Left colon (tissue), 2 donors: Measurements from ENCODE around the gene CRABP2. TPM values are rescaled to one million over a fixed set of nuclear protein-coding genes. Genes with fewer than 3 reads are reported as not detected.
A peak's percentile ranks its signal among the peaks of the same experiment; 100 is the strongest.

Experiments
- ATAC-seq: fragments of 200-7000 bp; cut with Tn5 transposase; one replicate; pipeline ENCODE4 v1.9.1; 2020; ENCODE audit warnings: mild to moderate bottlenecking, moderate library complexity
- DNase-seq, 2 donors: peaks; one replicate each; pipeline ENCODE4 v3.0.0-alpha.2; 2020
- intact Hi-C, 2 donors: fragments of 100-400 bp; cut with DNase I in 1 of 2; cut with micrococcal nuclease in 1 of 2; formaldehyde crosslinking; loops; one replicate each; pipeline versions ENCODE4 v1.11.2 to v1.14.0; 2022; cut with DNase I, micrococcal nuclease
- total RNA-seq, 2 donors: library from RNA; stranded (reverse); fragmentation: NEBNext Ultra II Directional; extraction: Animal tissue kit (Norgen Biotek cat#: 25700); gene quantifications; one replicate each; pipeline ENCODE4 v1.2.1, GENCODE V29; 2021
- donor health status: DM: no; HTN: no; CAD: no.
- donor health status: DM: yes; HTN: yes; CAD: no.

CRABP2 gene
- total RNA-seq, 2 donors from 2014 or later = 0.73 to 0.98 TPM

DNA sequence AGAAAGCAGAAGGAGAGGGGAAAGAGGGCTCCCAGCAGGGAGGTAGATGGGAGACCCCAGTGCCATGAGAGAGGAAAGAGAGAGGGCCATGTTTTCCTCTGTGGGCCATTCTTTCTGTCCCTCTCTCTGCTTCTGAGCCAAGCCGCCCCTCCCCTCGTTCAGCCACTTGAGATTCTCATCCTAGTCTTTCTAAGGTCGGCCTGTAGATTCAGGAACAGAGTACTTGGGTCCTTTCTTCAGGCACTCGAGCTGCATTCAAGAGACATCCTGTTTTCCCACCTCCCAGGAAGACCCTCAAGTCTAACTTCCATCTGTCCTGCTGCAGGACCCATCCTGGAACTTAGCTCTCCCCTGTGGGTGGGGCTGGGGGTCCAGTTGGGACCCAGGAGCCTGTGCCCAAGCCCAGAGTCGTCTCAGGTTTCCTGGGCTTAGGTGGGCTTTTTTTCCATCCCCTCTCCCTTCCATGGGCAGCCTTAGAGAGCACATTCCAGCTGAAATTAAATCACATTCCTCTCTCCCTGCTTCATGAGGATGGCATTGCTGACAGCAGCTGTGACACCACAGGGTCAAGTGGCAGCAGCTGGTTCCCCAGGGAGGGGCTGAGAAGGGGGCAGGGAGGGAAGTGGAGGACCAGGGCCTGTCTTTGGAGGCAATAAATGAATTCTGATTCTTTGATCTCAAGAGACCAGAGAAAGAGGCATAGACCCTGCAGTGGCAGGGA, 41.2 kb downstream of the CRABP2 start:
- ATAC-seq (no peak), DNase-seq (no peak)
- intact Hi-C loops = no loop called here

DNA sequence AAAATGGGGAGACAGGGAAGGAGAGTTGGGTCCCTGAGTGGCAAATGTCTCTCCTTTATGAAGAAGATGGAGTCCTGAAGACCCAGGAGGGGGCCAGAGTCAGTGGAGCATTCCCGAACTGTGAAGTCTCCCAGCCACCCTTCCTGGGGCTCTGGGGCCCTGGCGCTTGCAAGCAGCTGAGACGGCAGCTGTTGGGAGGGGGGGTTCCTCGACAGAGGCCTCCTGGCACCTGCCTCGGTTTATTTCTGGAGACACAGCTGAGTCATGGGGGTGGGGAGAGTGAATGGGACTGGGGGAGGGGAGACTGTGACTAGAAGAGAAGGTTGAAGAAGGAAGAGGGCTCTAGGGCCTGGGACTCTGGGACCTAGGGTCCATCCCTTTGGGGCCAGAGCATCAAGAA, 42.2 kb downstream of the CRABP2 start:
- intact Hi-C loops = no loop called here
- DNase-seq (peak; percentile 24 to 56), ATAC-seq (no peak)

DNA sequence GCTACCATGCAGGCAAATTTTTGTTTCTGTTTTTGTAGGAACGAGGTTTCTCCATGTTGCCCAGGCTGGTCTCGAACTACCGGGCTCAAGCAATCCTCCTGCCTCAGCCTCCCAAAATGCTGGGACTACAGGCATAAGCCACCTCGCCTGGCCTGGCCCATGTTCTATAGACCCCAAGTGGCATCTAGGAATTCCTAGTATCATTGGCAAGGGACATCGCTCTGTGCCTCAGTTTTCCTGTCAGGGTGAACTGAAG, 42.7 kb downstream of the CRABP2 start:
- ATAC-seq = no peak
- no peak for DNase-seq
- intact Hi-C loops = no loop called here

DNA sequence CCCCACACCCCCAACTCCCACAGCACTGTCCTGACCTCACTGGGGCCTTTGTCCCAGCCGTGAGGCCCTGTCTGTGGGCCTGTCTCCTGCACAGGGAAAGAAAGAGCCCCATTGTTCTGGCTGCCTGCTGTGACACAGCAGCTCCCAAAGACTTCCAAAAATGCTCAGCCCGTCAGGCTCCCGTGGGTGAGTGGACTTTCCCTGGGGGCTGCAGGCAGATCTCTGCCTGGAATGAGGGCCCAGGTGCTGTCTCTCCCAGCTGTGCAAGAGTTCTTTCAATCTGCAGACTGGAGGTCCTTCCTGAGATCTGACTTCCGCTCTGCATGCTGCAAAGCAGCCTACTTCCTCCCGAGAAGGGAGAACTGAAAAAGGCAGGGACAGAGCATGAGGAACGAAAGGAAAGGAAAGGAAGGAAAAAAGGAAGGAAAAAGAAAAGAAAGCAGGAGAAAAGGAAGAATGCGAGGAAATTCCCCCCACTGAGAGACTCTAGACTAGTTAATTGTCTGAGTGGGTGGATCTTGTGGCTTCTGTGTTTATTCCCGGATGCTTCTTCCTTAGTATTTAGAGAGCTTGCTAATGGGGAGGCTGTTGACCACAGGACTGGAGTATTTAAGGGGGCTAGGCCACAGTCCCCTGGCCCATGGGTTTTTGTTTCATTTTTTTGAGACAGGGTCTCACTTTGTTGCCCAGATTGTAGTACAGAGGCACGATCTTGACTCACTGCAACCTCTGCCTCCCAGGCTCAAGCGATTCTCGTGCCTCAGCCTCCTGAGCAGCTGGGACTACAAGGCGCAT, 43.2 kb downstream of the CRABP2 start:
- DNase-seq (no peak), ATAC-seq (no peak)
- intact Hi-C loops = no loop called here

DNA sequence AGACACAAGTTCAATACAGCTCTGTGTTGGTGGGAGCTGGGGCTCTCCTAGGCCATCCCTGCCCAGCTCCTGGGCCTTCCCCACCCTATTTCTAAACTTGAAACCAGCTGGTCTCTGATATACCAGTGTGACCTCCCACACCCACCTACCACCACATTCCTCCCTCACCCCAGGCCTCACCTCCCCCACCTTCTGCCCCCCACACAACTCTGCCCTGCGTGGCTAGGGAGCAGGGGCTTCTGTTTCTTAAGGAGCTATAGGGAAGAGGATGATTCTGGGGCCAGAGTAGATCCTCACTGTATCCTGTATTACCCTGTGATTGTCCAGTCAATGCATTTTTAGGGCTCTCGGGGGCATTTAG, 44.7 kb downstream of the CRABP2 start:
- intact Hi-C loops = no loop called here
- DNase-seq = no peak
- peak; percentile 1 for ATAC-seq

DNA sequence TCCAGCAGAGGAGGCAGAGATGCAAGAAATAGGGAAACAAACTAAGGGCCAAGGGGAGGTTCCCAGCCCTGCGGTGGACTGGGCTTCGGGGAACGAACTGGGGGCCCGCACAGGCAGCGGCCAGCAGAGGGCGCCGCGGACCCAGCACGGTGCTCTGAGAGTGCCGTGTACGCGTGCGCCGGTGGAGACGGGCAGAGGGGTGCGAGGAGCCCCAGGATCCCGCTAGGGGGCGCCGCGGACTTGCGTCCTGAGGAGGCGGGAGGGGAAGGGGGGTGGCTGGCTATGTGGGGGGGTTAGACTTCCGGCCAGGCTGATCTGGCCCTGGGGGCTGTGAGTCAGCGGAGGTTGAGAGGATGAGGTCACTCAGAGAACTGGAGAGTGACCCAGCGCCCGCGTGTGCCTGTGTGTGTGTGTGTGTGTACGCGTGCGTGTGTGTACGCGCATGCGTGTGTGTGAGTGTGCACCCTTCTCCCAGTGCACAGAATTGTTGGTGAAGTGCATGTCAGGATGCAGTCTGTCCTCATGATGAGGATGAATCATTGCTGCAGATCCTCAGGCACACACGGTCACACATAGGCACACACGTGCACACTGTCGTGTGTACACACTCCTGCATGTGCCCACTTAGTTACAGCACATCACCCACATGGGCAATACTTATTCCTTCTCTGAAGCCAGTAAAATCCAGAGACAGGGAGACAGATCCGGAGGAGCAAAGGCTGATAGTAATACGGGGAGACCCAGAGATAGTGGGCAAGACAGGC, 45.2 kb downstream of the CRABP2 start:
- peak; percentile 73 for ATAC-seq
- intact Hi-C loops = no loop called here
- peak; percentile 94 for DNase-seq

DNA sequence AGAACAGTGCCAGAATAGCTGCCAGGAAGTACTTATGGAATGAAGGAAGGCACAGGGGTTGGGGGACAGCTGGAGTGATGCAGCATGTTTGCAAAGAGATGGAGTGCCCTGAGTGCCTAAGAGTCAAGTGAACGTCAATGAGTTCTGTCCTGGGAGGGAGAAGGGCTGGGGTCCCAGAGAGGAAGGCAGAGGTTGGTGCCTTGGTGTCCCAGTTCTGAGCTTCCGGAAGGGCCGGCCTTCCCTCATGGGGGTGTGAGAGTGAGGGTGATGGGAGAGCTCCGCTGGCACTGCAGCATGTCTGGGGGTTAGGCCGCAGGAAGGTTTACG, 45.8 kb downstream of the CRABP2 start:
- ATAC-seq (peak; percentile 0), DNase-seq (no peak)
- intact Hi-C loops = no loop called here

DNA sequence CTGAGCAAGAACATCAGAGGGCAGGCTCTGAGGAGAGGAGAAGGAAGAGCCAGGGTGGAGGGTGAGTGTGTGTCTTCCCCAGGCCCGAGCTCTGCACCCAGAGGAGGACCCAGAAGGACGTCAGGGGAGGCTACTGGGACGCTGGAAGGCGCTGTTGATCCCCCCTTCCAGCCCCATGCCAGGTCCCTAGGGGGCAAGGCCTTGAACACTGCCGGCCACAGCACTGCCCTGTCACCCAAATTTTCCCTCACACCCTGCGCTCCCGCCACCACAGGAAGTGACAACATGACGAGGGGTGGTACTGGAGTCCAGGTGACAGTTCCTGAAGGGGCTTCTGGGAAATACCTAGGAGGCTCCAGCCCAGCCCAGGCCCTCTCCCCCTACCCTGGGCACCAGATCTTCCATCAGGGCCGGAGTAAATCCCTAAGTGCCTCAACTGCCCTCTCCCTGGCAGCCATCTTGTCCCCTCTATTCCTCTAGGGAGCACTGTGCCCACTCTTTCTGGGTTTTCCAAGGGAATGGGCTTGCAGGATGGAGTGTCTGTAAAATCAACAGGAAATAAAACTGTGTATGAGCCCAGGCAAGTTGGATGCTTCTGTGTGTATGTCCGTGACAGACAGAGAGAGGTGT, 46.3 kb downstream of the CRABP2 start:
- intact Hi-C loops = no loop called here
- ATAC-seq (no peak), DNase-seq (peak in 1 of 2 donors; percentile 16)

DNA sequence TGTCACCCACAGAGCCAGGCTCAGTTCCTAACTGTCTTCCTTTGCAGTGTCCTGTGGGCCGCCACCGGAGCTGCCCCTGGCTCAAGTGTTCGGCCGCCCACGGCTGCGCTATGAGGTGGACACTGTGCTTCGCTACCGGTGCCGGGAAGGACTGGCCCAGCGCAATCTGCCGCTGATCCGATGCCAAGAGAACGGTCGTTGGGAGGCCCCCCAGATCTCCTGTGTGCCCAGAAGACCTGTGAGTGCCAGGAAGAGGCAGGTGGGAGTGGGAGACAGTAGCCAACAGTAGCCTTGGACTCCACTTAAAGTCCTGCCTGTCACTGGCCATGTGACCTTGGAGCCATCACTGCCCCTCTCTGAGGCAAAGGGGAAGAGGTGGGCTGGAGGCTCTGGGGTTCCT, 46.9 kb downstream of the CRABP2 start:
- intact Hi-C loops = no loop called here
- ATAC-seq (no peak), DNase-seq (no peak)

DNA sequence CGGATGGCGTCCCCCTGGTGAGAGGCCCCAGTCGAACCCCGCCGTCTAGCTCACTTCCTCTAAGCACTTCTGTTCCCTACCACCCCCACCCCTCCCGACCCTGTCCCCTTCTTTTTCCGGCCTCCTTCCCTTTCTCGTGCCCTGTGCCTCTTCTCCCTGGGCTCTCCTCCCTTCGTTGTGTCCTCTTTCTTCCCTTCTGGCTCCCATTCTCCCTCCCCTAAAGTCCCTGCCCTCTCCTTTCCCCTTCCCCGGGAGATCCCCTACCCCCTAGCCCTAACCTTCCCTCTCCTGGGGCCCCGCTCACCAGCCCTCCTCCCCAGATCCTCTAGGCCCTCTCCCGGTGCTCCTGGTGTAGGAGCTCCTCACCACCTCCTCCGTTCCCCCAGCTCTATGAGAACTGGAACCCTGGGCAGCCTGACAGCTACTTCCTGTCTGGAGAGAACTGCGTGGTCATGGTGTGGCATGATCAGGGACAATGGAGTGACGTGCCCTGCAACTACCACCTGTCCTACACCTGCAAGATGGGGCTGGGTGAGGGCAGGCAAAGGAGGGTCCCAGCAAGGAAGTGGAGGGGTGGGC, 47.6 kb downstream of the CRABP2 start:
- ATAC-seq = no peak
- intact Hi-C loops = no loop called here
- DNase-seq = no peak

DNA sequence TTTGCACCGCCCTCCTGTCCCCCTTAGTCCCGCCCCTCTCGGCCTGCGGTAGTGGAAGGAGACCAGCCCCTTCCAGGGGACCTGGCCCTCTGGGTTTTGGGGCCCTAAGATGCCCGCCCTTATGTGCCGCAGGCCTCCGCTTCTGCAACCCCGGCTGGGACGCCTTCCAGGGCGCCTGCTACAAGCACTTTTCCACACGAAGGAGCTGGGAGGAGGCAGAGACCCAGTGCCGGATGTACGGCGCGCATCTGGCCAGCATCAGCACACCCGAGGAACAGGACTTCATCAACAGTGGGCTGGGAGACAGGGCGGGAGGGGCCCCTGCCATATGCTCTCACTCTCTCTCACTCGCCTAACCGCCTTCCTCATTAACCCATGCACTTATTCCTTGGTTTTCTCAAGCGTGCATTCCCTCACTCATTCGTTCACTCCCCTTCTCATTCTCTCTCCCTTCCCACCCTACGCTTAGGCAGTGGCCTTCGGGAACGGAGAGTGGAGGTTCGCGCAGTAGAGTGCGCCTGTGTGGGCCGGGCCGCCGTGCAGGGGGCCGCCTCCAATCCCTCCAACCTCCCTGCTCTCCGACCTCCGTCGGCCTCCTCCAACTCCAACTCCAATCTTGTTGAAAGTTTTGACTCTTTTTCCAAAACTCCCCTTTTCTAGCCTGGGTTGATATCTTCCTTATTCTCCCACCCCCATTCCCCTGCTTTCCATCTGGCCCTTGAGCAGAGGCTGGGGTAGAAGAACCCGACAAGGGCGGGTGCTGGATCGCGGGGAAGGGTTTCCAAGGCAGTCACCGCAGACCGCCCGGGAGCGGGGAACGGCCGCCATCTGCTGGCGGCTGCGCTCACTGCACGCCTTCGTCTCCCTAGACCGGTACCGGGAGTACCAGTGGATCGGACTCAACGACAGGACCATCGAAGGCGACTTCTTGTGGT, 48.3 kb downstream of the CRABP2 start:
- intact Hi-C loops = no loop called here
- ATAC-seq (peak; percentile 23), DNase-seq (peak; percentile 45 to 77)

DNA sequence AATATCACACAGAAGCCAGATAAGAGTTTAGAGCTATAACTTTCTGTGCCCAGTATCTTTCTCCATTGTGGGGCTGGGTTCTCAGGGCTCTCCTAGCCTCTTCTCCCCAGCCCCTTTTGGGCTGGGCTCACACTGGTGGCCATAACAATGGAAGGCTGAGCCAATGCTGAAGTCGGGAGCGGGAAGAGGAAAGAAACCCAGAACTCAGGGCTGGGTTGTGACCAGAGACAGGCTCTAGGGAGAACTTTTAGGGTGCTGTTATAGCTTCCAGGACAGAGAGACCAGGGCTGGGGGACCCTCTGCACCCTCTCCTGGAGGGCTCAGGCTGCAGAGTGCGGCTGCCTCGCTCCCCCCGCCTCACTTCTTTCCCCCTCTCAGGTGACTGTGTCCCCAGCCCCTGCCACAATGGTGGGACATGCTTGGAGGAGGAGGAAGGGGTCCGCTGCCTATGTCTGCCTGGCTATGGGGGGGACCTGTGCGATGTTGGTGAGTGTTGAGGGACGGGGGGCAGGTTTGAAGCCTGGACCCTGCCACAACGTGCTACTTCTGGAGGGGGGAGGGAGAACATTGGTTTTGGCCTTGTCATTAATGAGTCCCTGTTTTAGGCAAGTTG, 49.4 kb downstream of the CRABP2 start:
- ATAC-seq (no peak), DNase-seq (no peak)
- intact Hi-C loops = no loop called here

DNA sequence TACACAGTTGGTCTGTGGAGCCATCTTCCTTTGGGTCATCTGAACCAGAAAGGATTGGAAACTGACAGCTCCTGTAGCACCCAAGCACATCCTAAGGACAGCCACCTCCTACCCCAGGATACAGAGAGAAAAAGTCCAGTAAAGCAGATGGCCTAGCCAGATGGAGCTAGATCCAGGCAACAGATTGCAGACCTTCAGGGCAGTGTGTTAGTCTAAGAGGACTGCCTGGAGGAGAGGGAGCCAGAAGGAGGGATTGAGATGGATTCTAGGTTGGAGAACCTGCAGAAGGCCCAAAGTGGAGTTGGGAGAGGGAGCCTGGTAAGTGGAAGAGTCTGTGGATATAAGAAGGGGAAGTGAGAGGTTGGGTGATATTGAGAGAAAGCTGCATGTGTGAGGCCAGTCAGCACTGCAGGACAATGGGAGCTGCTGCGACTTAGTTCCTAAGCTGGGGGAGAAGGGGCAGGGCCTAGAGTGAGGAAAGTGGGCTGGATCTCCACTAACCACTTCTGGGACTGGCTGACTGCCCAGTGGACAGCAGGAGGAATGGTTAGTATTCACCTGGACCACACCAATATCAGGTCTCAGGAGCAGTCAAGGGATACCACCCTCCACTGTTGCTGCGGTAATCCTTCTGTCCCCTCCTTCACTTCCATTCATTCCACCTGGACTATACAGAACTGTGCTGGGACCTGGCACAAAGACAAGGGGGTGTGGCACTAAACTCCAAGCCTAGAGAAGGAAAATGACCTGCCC, 50.1 kb downstream of the CRABP2 start:
- DNase-seq (no peak), ATAC-seq (no peak)
- intact Hi-C loops = no loop called here

DNA sequence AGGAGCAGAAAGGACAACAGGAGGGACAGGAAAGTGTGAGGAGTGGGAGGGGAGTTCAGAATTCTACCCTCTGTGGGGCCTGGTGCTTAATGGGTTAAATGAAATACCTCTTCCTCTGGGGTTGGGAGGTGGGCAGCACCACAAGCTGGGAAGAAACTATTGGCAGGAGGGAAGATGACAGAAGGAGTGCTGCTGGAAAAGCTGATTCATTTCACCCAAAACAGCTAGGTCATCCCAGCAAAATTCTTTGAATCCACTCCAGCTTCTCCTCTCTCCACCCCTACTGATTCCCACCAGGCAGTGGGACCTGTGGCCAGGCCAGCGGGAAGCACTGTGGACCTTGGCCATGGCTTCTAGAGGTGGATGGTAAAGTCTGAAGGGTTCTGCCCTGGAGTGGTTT, 50.7 kb downstream of the CRABP2 start:
- DNase-seq (no peak), ATAC-seq (no peak)
- intact Hi-C loops = no loop called here

DNA sequence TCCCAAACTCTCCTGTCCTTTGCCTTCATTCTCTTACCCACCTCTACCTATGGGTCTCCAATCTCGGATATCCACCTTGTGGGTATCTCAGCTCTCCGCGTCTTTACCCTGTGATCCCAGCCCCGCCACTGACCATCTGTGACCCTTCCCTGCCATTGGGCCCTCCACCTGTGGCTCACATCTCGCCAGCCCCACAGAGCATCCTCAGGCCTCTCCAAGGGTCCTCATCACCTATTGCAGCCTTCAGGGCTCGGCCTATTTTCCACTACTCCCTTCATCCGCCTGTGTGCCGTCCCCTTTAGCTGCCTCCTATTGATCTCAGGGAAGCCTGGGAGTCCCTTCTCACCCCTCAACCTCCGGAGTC, 52.4 kb downstream of the CRABP2 start:
- intact Hi-C loops = no loop called here
- ATAC-seq = no peak
- DNase-seq = no peak

DNA sequence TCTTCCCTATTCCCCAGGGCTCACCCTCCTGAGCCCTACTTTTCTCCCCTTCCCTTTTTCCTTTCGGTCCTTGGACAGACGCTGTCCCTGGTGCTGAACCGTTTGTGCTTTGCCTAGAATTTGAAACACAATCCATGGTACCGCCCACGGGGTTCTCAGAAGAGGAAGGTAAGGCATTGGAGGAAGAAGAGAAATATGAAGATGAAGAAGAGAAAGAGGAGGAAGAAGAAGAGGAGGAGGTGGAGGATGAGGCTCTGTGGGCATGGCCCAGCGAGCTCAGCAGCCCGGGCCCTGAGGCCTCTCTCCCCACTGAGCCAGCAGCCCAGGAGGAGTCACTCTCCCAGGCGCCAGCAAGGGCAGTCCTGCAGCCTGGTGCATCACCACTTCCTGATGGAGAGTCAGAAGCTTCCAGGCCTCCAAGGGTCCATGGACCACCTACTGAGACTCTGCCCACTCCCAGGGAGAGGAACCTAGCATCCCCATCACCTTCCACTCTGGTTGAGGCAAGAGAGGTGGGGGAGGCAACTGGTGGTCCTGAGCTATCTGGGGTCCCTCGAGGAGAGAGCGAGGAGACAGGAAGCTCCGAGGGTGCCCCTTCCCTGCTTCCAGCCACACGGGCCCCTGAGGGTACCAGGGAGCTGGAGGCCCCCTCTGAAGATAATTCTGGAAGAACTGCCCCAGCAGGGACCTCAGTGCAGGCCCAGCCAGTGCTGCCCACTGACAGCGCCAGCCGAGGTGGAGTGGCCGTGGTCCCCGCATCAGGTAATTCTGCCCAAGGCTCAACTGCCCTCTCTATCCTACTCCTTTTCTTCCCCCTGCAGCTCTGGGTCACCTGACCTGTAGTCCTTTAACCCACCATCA, 53.0 kb downstream of the CRABP2 start:
- no peak for ATAC-seq
- intact Hi-C loops = no loop called here
- peak in 1 of 2 donors; percentile 28 for DNase-seq
